Muscle of back (tissue), 11 donors: ENCODE data around the gene IL34. TPM values are rescaled to one million over a fixed set of nuclear protein-coding genes. Genes with fewer than 3 reads are reported as not detected.

Experiments
- DNase-seq, 3 donors: peaks; one replicate each; pipeline versions ENCODE4 v3.0.0 to v3.0.0-alpha.2; 2013
- polyA plus RNA-seq, 10 donors: library from polyadenylated mRNA; unstranded; fragments of 120-200 nt; gene quantifications; one replicate each; pipeline ENCODE4 v1.2.1, GENCODE V29; 2013; ENCODE audit not compliant: insufficient read length in 10 of 10

IL34 gene
- polyA plus RNA-seq, 10 donors: 4.4 to 7.4 (median 5.5) TPM

DNA sequence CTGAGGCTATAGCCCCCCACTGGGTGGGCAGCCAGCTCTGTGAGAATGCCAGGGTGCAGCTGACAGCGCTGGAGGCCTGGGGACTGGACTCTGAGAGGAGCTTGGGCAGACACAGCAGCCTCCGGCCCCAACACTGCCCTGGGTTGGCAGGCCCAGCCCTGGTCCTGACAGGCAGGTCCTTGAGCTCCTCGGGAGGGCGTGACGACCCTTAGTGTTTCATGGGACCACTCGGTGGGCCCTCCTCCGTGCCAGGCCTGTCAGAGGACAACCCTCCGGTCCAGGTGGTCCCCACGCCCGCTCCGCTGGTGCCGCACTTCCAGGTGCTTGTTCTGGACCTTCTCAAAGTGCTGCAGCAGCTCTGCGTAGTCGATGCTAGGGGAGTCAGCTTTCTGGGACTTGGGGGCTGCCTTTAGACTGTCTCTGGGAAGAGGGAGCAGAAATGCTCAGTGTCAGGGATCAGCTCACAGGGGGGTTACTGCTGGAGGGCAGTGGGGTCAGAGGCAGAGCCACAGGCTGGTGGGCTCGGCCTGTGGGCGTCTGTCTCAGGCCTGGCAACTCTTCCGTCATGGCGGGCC lies 41.4 kb downstream of the IL34 start:
- peak in 1 of 3 donors; percentile 59 for DNase-seq

- peak in 1 of 3 donors; percentile 78 for DNase-seq
Observed at GRCh38 chr16:70688246-70688742, 41.9 kb downstream of the IL34 start.

GRCh38 chr16:70689035-70689969 lies 42.9 kb downstream of the IL34 start:
- DNase-seq: no peak

DNA sequence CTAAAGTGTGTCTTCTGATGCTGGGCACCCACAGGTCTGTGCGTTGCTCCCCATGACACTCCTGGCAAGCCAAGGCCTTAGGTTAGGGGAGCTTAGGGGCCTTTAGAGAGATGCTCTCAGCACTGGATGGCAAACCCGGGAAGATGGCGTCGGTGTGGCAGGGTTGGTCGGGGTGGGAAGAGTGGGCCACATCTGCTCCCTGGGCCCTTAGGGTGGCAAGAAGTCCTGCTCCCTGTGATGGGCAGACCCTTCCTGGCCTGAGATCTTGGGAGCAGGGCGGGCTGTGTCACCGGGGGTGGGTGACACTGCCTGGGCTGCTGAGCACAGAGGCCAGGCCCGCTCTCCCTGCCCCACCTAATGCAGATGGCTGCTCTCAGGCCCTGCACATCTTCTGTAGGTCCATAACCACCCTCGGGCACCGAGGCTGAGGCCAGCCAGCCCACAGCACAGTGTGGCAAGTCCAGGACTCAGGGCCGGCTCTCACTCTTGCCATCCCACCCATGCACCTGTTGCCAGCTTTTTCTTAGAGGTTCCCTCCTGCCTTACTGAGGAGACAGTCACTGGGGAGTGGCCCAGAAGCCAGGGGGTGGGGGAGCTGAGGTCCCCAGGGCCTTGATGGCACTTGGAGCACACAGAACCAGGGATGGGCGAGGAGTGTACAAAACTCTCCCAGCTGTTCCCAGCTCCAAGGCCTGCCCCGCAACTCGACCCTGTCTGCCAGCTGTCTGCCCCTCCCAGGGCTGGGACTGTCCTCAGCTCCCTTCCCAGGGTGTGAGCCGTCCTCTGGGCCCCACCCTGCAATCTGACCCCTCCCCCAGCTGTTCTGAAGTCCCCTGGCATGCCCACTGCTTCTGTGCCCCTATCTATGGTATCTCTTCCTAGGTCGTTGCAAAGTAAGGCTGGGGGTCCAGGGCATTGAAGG lies 43.9 kb downstream of the IL34 start:
- DNase-seq: peak in 2 of 3 donors; percentile 71 to 84

DNA sequence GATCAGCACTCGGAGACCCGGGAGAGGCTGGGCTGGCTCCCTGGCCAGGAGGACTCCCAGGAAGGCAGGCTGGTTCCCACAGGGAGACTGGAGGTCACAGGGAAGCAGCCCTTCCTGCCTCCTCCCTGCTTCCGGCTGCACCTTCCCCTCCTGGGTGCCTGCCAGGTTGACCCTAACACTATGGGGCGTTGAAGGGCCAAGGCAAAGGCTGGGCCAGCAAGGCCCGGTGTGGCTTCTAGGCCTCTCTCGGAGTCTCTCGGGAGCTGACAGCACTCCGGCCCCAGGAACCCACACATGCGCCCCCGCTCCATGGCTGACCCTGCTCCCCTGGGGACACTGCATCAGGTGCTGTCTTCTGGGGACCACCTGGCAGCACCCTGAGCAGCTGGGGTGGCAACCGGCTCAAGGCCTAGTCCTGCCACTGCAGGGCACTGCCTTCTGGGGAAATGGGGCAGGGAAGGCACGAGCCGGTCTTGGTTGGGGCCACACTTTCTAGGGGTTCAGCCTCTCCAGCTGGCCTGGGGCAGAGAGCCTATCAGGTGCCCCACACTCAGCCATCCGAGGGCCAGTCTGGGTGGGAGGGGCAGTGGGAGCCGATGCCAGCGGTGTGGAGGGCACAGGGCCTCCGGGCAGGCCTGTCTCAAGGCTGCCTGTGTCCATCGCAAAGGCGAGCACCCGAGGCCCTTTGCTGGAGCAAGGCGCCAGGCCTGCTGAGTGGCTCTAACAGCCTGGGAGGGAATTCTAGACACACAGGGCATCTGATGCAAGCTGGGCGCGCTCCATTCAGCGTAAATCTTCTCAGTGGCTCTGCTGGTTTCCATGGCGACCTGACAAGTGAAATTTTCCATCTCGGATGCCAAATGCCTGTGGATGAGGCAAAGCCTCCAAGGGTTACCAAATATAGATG lies 45.1 kb downstream of the IL34 start:
- DNase-seq: peak; percentile 81 to 95 (median 89)

DNA sequence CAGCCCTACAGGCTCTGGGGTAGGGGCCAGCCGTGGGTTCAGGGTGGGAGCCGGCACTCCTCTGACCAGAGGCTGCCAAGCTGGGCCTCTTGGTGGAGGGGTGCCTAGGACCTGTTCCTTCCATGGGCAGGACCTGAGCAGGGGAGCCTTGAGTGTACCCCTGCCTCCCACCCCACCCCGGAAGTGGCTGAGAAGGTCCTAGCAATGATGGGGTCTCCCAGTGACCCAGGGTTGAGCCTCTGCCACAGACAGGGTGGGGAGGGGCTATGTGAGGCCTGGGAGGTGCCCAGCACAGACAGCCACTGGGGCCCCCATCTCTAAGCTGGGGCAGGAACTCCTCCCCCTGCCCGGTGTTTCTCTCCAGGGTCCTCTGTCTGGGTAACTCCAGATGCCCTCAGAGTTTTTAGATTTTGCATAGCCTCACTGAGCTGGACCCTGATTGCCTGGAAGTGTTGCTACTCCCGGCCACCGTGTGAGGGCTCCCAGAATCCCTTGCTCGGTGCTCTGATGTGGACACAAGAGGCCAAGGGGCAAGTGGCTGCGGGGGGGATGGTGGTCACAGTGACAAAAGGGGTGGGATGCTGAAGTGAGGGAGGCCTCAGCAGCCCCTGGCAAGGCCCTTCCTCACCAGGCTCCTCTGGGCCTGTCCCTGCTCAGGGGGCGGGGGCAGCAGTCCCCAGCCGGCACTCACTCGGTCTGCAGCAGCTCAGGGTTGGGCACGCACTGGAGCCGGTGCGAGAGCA lies 45.9 kb downstream of the IL34 start:
- no peak for DNase-seq

DNA sequence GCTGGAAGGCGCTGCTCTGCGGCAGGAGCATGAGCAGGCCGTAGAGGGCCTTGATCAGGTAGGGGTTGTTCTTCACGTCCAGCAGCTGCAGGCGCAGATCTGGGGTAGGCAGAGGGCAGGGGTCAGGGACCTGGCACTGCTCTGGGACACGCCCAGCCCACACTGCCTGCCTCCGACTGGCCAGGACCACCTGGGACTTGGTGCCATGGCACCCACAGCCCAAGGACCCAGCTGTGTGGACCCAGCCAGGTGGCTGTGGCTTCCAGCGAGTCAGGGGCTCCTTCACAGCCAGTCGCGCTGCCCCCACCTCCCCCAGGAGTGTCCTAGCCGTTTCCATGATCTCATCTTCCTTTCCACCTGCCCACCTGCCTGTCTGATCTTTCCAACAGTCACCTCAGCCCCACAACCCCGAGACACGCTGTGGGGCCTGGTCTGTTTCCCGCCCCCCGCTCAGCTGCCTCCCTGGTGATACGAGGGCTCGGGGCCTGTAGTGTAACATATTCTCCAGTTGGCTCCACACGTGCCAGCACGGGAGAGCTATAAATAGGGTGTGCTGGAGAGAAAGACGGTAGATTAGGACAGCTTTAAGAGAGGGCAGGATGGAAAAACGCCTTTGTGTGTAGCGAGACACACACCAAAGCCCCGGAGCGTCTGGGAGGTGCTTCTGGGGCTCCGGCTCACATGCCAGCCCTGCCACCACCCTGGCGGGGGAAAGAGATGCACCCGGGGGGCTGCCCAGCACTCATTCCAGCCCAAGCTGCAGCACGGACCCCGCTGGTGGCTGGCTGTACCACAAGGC lies 46.7 kb downstream of the IL34 start:
- DNase-seq: peak in 2 of 3 donors; percentile 75 to 81

DNA sequence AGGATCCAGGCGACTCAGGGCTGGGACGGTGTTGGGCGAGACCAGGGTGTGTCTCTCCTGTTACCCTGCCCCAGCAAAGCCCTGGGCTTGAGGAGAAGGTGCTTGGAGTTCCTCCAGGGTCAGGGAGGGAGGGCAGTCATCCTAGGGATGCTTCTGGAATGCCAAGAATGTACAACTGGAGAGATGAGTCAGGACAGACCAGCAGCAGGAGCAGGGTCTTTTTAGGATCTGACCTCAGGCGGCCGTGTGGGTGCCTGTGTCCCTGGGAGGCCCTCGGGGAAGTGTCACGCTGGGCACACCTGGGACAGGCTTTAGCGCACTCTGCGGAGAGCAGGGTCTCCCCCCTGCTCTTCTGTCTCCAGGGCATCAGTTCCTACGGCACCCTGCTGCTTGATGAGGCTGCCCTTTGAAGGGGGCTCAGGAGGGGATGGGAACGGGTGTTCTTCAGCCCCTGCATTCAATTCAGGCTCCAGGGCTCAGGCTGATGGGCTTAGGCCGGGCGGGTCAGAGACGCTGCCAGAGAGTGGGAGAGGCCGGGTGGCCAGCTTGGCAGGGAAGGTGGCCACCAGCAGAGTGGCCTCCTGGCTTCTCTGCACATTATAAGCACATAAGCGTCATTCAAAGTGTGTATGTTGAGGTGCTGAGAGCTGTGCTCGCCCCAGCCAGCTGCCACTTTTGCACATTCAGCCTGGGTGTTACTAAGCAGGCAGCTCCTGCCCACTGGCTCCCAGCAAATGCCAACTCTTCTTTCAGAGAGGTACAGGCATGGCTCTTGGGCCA lies 47.9 kb downstream of the IL34 start:
- peak in 1 of 3 donors; percentile 76 for DNase-seq

GRCh38 chr16:70694868-70695218 lies 48.5 kb downstream of the IL34 start:
- DNase-seq: no peak

DNA sequence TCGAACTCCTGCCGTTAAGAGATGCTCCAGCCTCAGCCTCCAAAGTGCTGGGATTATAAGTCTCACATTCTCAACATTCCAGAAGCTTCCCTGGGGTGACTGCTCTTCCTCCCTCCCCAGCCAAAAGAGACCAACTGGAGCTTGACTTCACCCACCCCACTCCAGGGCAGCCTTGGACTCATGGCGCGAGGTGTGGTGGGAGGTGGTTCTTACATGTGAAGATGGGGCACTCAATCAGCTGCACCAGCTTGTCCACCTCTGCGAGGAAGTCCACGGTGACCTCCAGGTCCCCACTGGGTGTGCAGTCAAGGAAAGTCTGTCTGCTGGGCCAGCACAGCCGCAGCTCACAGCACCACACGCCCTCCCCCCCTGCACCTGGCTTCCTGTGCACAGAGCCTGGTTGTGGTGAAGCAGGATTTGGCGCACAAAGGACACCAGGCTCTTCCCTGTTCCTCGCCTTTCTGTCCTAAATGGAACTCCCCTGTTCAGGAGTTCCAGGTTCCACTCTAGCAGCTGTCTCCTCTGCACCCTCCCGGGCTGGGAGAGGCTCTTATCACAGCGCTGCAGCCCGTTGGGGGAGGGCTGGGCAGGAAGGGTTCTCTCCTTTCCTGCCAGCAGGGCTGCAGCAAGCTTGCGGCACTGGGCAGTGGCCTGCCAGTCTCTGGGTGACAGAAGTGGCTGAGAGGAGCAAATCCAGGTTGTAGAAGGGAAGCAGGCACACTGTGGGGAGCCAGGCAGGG lies 49.1 kb downstream of the IL34 start:
- DNase-seq: peak in 1 of 3 donors; percentile 69

GRCh38 chr16:70696355-70696754 lies 50.0 kb downstream of the IL34 start:
- DNase-seq: no peak

DNA sequence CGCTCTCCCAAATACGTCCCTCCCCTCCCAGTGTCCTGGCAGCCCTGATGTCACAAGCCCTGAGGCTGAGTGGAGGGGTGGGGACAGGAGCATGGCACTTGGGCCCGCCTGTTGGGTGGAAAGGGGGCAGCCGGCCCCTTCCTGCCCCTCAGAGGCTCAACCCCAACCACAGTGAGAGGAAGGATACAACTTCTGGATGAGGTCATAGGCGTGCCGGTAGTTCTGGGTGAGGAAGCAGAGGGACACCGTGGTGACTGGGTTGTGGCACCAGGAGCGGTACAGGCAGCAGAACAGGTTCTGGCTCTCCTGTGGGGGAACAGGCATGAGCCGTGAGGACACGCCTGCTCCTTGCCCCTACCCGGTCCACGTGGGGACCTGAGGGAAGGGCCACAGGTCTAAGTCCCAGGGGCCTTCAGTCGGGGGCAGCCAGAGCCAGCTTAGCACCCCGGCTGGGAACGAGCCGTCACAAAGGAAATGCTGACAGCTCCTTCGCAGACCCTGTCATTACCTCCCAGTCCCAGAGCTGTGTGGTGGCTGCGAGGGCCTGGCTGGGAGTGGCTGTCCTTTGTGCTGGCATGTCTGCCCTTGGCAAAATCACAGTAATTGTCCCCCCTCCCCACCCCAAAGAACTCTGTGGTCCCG lies 50.7 kb downstream of the IL34 start:
- DNase-seq: no peak

DNA sequence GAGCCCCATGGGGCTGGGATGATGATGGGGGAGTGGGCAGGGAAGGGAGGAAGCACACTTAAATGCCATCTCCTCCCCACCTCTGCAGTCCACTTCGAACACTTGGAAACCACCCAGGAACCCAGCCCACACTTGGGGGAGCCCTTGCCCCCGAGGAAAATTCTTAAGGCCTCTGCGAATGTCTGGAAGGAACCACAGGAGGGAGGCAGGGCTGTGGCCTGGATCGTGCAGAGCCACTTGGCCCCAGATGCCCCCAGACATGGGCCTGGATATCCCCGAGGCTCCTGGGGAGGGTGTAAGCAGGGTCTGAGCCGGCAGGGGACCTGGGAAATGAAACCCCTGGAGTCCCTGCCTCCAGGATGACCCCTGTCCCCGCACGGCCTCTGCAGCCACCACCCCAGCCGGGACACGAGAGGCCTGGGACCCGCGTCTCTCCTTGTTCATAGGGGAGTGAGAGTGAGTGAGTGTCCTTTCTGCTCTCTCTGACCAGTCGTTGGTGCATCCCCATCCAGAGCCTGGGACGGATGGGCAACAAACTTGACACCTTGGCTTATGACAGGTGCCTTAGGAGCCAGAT lies 51.3 kb downstream of the IL34 start:
- DNase-seq: no peak

DNA sequence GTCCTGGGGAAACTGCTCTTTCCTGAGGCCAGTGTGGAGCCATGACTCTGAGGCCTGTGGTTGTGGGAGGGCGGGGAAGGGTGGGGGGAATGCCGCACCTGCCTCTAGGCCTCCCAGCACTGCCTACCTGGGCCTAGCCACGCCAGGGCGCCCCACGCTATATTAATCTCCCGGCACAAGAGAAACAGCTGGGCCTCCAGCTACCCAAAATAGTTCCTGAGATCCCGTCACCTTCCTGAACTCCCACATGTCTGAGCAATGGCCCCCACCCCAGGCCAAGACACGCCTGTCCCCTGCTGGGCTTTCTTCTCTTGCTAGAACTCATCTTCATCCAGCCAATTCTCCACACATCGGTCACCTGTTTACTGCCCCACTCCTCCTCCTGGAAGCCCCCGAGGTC lies 52.5 kb downstream of the IL34 start:
- DNase-seq: no peak

GRCh38 chr16:70699696-70700095 lies 53.3 kb downstream of the IL34 start:
- DNase-seq: no peak

- peak; percentile 77 to 84 (median 78) for DNase-seq
Observed at GRCh38 chr16:70700101-70701020, 54.0 kb downstream of the IL34 start.
